Osteoblast (primary cell): ENCODE measurements around the gene PTPN7. TPM values are rescaled to one million over a fixed set of nuclear protein-coding genes. Genes with fewer than 3 reads are reported as not detected.
"Not testable (repeated sequence)": the region's sequence is repeated elsewhere in the genome, so short reads cannot be mapped to it uniquely, and the experiment has no call there.

Experiments
- DNase-seq: peaks from one replicate; pipeline ENCODE4 v3.0.0; 2011; ENCODE audit warnings: low spot score, mixed read lengths; ENCODE audit not compliant: insufficient read length; ENCODE audit errors: missing footprints
- H2AFZ ChIP-seq: 2 replicates; pipeline ENCODE4 v1.6.0; 2011; ENCODE audit warnings: mild to moderate bottlenecking, low read length
- H3K27ac ChIP-seq: 2 replicates; pipeline ENCODE4 v1.5.1; 2011; ENCODE audit warnings: mild to moderate bottlenecking, low read depth, low read length, moderate library complexity
- H3K27me3 ChIP-seq: 2 replicates; pipeline ENCODE4 v1.6.0; 2012; ENCODE audit warnings: mild to moderate bottlenecking, control low read depth, inconsistent platforms, low read length, moderate library complexity; ENCODE audit not compliant: insufficient read depth
- H3K36me3 ChIP-seq: 2 replicates; pipeline ENCODE4 v1.5.1; 2011; ENCODE audit warnings: mild to moderate bottlenecking, low read length, control low read depth, moderate library complexity; ENCODE audit not compliant: insufficient read depth
- H3K4me1 ChIP-seq: 2 replicates; pipeline ENCODE4 v1.5.1; 2011; ENCODE audit warnings: mild to moderate bottlenecking, low read length, control low read depth, moderate library complexity; ENCODE audit not compliant: insufficient read depth
- H3K4me2 ChIP-seq: 2 replicates; pipeline ENCODE4 v1.6.0; 2011; ENCODE audit warnings: mild to moderate bottlenecking, low read length; ENCODE audit not compliant: insufficient read depth
- H3K4me3 ChIP-seq: fragments of 200-600 bp; sonication (generic); 3 replicates; pipeline ENCODE4 v1.5.1; 2012; ENCODE audit warnings: mild to moderate bottlenecking, low read length, inconsistent platforms; ENCODE audit not compliant: insufficient read depth
- H3K79me2 ChIP-seq: 2 replicates; pipeline ENCODE4 v1.6.0; 2012; ENCODE audit warnings: mild to moderate bottlenecking, low read length, control low read depth, inconsistent platforms; ENCODE audit not compliant: insufficient read depth
- H3K9me3 ChIP-seq: 2 replicates; pipeline ENCODE4 v1.5.1; 2011; ENCODE audit warnings: low read depth, low read length, control low read depth
- H4K20me1 ChIP-seq: 2 replicates; pipeline ENCODE4 v1.6.0; 2012; ENCODE audit warnings: mild to moderate bottlenecking, low read length, control low read depth; ENCODE audit not compliant: insufficient read depth
- CTCF ChIP-seq: IDR thresholded peaks from 2 replicates; pipeline ENCODE4 v1.5.1; 2011; ENCODE audit warnings: mild to moderate bottlenecking, low read depth, low read length, moderate library complexity; ENCODE audit errors: extremely low read depth
- total RNA-seq: library from RNA; depleted of rRNA; stranded (reverse); fragments of >200 nt; gene quantifications from 2 replicates; pipeline ENCODE4 v1.2.3, GENCODE V29; 2012

The PTPN7 gene
- total RNA-seq, 1 donor, result not detected

GRCh38 chr1:202192770-202193613 is 32.6 kb upstream of the PTPN7 start:
- Histone ChIP-seq H3K4me3 (no peak overlapping the region), H3K36me3 (no peaks in the 10 kb centered on the region), H4K20me1 (no peaks in the 10 kb centered on the region), H3K79me2 (no peaks in the 10 kb centered on the region), H3K4me2 (no peak overlapping the region), H3K27me3 (peaks cover 46% of the 10 kb centered on the region), H2AFZ (no peak overlapping the region), H3K9me3 (no peaks in the 10 kb centered on the region), H3K27ac (no peak overlapping the region), H3K4me1 (no peaks in the 10 kb centered on the region)
- peak; percentile 97 for DNase-seq
- TF ChIP-seq CTCF, result peak; percentile 80

- not testable (repeated sequence) for H2AFZ ChIP-seq, H4K20me1 ChIP-seq, H3K36me3 ChIP-seq, DNase-seq, H3K4me1 ChIP-seq, H3K4me2 ChIP-seq, H3K9me3 ChIP-seq, H3K79me2 ChIP-seq, H3K27ac ChIP-seq, H3K4me3 ChIP-seq
- H3K27me3 ChIP-seq, result peaks cover 40% of the 10 kb centered on the region
These were observed 31.0 kb upstream of the PTPN7 start for GRCh38 chr1:202191391-202191790.

- H2AFZ ChIP-seq, result no peak overlapping the region
- H3K9me3 ChIP-seq, result no peaks in the 10 kb centered on the region
- no peaks in the 10 kb centered on the region for H3K36me3 ChIP-seq
- H3K27me3 ChIP-seq, result peaks cover 28% of the 10 kb centered on the region
- peak; percentile 11 for TF ChIP-seq CTCF
- H3K4me3 ChIP-seq, result no peak overlapping the region
- H4K20me1 ChIP-seq, result no peaks in the 10 kb centered on the region
- H3K27ac ChIP-seq, result no peak overlapping the region
- no peak for DNase-seq
- no peaks in the 10 kb centered on the region for H3K79me2 ChIP-seq
- peaks cover 2% of the 10 kb centered on the region for H3K4me1 ChIP-seq
- H3K4me2 ChIP-seq, result no peak overlapping the region
These were observed 29.7 kb upstream of the PTPN7 start for GRCh38 chr1:202189918-202190715.

GRCh38 chr1:202189001-202189790 is 28.8 kb upstream of the PTPN7 start:
- Histone ChIP-seq H3K79me2 (no peaks in the 10 kb centered on the region), H2AFZ (no peak overlapping the region), H3K4me2 (no peak overlapping the region), H4K20me1 (no peaks in the 10 kb centered on the region), H3K9me3 (no peaks in the 10 kb centered on the region), H3K4me1 (peaks cover 6% of the 10 kb centered on the region), H3K36me3 (no peaks in the 10 kb centered on the region), H3K27ac (no peak overlapping the region), H3K27me3 (peaks cover 23% of the 10 kb centered on the region), H3K4me3 (no peak overlapping the region)
- DNase-seq, result peak; percentile 93
- peak; percentile 49 for TF ChIP-seq CTCF
